ENCODE results near the gene CST9. TPM values are rescaled to one million over a fixed set of nuclear protein-coding genes. Genes with fewer than 3 reads are reported as not detected.

The CST9 gene
- total RNA-seq, 4 donors from 2014 or later = not detected

DNA sequence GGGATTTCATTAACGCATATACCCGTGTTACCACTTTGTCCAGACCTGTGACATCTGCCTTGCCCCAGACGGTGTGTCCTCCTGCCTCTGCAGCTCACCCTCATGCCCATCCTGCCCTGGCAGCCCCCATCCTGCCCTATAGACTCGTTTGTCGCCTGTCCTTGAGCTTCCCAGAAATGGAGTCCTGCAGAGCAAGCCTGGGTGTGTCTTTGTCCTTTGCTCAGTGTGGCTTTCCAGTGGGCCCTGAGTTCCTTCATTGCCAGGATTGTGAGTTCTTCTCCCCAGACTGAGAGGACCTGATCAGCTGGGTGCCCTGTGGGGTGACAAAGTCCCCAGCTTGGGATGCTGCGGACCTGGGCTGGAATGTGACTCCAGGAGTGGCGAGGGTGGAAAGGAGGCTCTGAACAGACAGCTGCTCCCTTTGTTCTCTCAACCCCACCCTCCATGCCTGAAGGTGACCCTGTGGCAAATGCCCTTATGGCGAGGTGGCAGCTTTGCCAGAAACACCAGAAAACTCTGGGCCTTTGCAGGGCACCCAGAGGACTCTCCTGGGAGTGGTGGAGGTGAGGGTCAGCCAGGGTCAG, 34.4 kb upstream of the CST9 start:
- no peaks in the 10 kb centered on the region for H3K9me3 ChIP-seq
- no peaks in the 10 kb centered on the region for H3K36me3 ChIP-seq
- no peak overlapping the region for H3K27ac ChIP-seq
- TF ChIP-seq POLR2A (IDR thresholded peaks at IDR 0.05) (no peak), POLR2AphosphoS5 (IDR thresholded peaks at IDR 0.05) (no peak), EP300 (IDR thresholded peaks at IDR 0.05) (no peak)
- TF ChIP-seq, protein P1, sequence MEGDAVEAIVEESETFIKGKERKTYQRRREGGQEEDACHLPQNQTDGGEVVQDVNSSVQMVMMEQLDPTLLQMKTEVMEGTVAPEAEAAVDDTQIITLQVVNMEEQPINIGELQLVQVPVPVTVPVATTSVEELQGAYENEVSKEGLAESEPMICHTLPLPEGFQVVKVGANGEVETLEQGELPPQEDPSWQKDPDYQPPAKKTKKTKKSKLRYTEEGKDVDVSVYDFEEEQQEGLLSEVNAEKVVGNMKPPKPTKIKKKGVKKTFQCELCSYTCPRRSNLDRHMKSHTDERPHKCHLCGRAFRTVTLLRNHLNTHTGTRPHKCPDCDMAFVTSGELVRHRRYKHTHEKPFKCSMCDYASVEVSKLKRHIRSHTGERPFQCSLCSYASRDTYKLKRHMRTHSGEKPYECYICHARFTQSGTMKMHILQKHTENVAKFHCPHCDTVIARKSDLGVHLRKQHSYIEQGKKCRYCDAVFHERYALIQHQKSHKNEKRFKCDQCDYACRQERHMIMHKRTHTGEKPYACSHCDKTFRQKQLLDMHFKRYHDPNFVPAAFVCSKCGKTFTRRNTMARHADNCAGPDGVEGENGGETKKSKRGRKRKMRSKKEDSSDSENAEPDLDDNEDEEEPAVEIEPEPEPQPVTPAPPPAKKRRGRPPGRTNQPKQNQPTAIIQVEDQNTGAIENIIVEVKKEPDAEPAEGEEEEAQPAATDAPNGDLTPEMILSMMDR (IDR thresholded peaks at IDR 0.05) = no peak
- no peak overlapping the region for H3K4me3 ChIP-seq
- H3K4me1 ChIP-seq = peaks cover 47% of the 10 kb centered on the region
- WGBS = 72% methylated on average over 6 of the region's 8 CpGs
- no peak for DNase-seq (ENCODE audit: low spot score in 2 of 2)
- no peaks in the 10 kb centered on the region for H3K27me3 ChIP-seq

DNA sequence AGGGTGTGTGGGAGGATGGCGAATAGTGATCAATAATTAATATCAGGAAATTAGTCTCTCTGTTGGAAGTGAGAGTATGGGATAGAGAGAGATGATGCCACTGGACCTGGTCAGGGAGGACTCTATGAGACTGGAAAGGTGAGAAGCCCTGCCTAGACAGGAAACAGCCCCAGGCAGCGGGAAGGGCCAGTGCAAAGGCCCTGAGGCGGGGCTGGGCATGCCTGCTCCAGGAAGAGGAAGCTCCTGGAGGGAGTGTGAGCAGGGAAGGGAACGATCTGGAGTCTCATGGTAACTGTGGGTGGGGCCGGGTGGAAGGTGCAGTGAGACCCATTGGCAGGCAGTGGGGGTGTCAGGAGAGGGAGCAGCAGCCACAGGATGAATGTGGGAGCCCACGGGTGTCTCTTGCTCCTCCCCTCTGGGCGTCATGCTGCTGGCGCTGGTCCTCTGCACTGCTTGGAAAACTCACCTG, 33.8 kb upstream of the CST9 start:
- WGBS = 62% methylated on average over 8 of the region's 8 CpGs
- H3K27ac ChIP-seq = no peak overlapping the region
- TF ChIP-seq, protein P1 (IDR thresholded peaks at IDR 0.05) = no peak
- TF ChIP-seq EP300 (IDR thresholded peaks at IDR 0.05) = no peak
- no peak for TF ChIP-seq POLR2A (IDR thresholded peaks at IDR 0.05)
- TF ChIP-seq POLR2AphosphoS5 (IDR thresholded peaks at IDR 0.05) = no peak
- no peaks in the 10 kb centered on the region for H3K27me3 ChIP-seq
- H3K4me3 ChIP-seq = no peak overlapping the region
- no peak for DNase-seq (ENCODE audit: low spot score in 2 of 2)
- H3K4me1 ChIP-seq = peaks cover 53% of the 10 kb centered on the region
- H3K36me3 ChIP-seq = peaks cover 2% of the 10 kb centered on the region
- H3K9me3 ChIP-seq = no peaks in the 10 kb centered on the region

DNA sequence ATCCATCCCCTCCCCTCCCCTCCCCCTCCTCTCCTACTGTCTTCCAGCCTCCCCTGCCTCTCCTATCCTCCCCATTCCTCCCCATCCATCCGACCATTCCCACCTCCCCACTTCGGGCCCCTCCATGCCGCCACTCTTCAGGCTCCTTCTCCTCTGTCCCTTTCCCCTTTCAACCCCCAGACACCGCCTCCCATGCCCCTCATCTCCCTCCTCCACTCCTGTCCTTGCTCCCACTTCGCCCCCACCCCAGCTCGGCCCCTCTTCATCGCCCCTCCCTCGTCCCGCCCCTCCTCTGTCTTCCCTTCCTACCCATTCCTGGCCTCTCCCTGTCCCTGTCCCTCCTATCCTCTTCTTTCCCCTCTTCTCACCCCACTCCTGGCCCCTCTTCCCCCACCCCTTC, 32.6 kb upstream of the CST9 start:
- H3K27ac ChIP-seq = no peak overlapping the region
- peaks cover 14% of the 10 kb centered on the region for H3K36me3 ChIP-seq
- H3K4me3 ChIP-seq = no peak overlapping the region
- H3K4me1 ChIP-seq = peaks cover 62% of the 10 kb centered on the region
- no peaks in the 10 kb centered on the region for H3K27me3 ChIP-seq
- TF ChIP-seq, protein P1 (IDR thresholded peaks at IDR 0.05) = no peak
- TF ChIP-seq EP300 (IDR thresholded peaks at IDR 0.05) (no peak), POLR2AphosphoS5 (IDR thresholded peaks at IDR 0.05) (no peak), POLR2A (IDR thresholded peaks at IDR 0.05) (no peak)
- H3K9me3 ChIP-seq = no peaks in the 10 kb centered on the region
- DNase-seq (ENCODE audit: low spot score in 2 of 2) = no peak
- WGBS = 65% methylated on average over 9 of the region's 9 CpGs

DNA sequence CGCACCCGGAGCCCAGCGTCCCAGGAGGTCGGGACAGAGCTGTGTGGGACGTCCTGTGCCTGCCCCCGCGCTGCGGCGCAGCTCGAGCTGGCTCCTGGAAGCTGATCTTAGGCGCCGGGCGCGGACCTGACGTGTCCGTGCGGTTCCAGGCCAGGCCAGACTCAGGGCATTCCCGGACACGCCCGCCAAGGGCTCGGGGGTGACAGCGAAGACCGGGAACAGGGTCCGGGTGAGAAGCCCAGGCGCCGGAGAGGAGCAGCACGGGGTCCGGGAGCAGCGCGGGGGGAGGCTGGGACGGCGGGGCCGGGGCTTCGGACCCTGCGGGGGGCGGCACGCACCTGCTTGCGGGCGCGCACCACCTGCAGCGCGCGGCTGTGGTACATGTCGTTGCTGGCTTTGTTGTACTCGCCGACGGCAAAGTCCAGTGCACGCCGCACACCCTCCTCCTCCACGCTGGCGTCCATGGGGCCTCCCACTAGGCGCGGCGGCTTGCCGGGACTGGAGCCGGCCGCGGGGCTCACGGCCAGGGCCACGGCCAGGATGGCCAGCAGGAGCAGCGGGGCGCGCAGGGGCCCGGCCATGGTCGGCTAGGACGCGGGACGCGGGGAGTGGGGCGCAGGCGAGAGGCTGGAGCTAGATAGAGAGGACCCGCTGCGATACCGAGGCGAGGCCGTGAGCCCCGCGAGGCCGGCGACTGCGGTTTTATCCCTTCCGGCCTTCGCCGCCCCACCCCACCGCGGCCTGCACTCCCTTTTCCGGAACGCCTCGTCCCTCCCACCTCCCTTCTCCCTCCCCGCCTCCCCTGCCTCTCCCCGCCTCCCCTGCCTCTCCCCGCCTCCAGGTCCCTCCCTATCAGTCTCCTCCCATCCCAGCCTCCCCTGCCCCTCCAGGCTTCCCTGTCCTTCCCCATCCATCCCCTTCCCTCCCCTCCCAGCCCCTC, 31.8 kb upstream of the CST9 start, which contains the start of gene CST3:
CST3 (minus strand) TSS at position 674 of the 940 bp plus-strand sequence; CDS start at position 581, 93 bp downstream.
- DNase-seq (ENCODE audit: low spot score in 2 of 2) = peak; percentile 94 to 95
- TF ChIP-seq EP300 (IDR thresholded peaks at IDR 0.05) (no peak), POLR2A (IDR thresholded peaks at IDR 0.05) (peak; percentile 56 to 81)
- peaks cover 22% of the 10 kb centered on the region for H3K36me3 ChIP-seq
- H3K27me3 ChIP-seq = no peaks in the 10 kb centered on the region
- peak within 1 kb of the TSS; percentile 95 for H3K4me3 ChIP-seq
- under 1% methylated on average over 62 of the region's 92 CpGs for WGBS
- peaks cover 63% of the 10 kb centered on the region for H3K4me1 ChIP-seq
- peak within 1 kb of the TSS; percentile 99 for H3K27ac ChIP-seq
- no peaks in the 10 kb centered on the region for H3K9me3 ChIP-seq

DNA sequence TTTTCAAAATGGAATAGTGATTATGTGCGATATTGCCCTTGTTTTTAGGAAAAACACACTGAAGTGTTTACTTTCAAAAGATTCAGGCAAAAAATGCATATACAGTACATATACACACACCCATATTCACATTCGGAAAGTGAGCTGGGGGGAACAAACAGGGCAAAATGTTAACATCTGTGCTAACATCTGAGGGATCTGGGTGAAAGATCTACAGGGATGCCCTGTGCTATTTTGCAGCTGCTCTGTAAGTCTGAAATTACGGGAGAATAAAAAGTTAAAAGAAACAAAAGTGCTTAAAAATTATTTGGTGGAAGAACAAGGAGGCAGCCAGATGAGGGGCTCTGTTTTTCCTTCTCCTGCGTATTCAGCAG, 31.2 kb upstream of the CST9 start:
- TF ChIP-seq EP300 (IDR thresholded peaks at IDR 0.05) (no peak), POLR2AphosphoS5 (IDR thresholded peaks at IDR 0.05) (no peak), POLR2A (IDR thresholded peaks at IDR 0.05) (no peak)
- TF ChIP-seq, protein P1 (IDR thresholded peaks at IDR 0.05) = no peak
- Histone ChIP-seq H3K27ac (peak overlapping the region; percentile 99), H3K9me3 (no peaks in the 10 kb centered on the region), H3K27me3 (no peaks in the 10 kb centered on the region), H3K4me3 (peak overlapping the region; percentile 95), H3K4me1 (peaks cover 63% of the 10 kb centered on the region), H3K36me3 (peaks cover 28% of the 10 kb centered on the region)
- no peak for DNase-seq (ENCODE audit: low spot score in 2 of 2)
- WGBS = 14% methylated on average over 4 of the region's 4 CpGs

All from suprapubic skin (tissue), 4 donors.